ENCODE measurements around the gene RNF25. TPM values are rescaled to one million over a fixed set of nuclear protein-coding genes. Genes with fewer than 3 reads are reported as not detected.

The RNF25 gene
- total RNA-seq, 1 experiment from 2014 or later: 32.1 TPM

DNA sequence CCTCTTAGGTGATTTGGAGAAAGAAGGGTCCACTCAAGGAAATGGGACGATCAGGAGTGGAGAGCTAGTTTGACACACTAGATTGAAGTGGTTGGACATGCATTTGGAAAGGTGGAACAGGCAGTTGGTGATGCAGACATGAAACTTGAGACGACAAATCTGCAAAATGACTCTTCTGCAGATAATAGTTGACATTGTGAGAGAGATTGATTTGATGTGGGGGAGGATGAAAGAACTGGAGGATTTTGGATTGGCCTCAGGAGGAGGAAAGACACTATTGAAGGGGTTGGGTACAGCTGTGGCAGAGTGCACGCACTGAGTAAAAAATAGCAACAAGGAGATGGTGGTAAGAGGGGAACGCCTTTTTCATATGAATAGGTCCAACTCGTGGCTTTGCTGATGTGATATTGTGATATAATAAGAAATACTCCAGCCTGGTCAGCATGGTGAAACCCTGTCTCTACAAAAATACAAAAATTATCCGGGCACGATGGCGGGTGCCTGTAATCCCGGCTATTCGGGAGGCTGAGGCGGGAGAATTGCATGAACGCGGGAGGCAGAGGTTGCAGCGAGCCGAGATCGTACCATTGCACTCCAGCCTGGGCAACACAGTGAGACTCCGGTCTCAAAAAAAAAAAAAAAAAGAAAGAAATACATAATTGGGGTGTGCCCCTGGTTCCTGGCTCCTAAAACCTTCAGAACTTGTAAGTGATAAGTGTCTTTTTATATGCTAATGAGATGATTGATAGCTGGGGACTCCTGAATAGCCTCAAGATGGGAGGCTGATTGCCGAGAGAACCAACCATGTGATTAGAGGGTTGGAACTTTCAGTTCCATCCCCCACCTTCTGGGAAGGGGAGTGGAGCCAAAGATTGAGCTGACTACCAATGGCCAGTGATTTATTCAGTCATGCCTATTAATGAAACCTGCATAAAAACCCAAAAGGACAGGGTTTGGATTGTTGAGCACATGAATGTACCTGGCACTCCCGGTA is 48.5 kb upstream of the RNF25 start:
- Histone ChIP-seq H3K36me3 (ENCODE audit: control insufficient read depth, insufficient read depth, low read length) (no peaks in the 10 kb centered on the region), H3K9me3 (no peaks in the 10 kb centered on the region), H3K4me1 (no peaks in the 10 kb centered on the region; the same call in 1 of the 2 replicates), H3K4me3 (ENCODE audit: low read depth, low read length) (no peak overlapping the region), H3K27me3 (replicated peaks; ENCODE audit: control insufficient read depth, insufficient read depth, low read length) (no peaks in the 10 kb centered on the region)
- CTCF ChIA-PET: interaction anchor here (1.2 kb wide), 1 partner anchor 127 kb away, joined by 3 read pairs; no protein-coding TSS in a partner anchor
- Mint-ChIP-seq H3K4me1 (ENCODE audit: low read depth, unreplicated experiment) (peaks cover 6% of the 10 kb centered on the region), H3K36me3 (ENCODE audit: insufficient read depth, unreplicated experiment) (peaks cover 18% of the 10 kb centered on the region), H3K27me3 (ENCODE audit: insufficient read depth, unreplicated experiment) (no peaks in the 10 kb centered on the region), H3K9me3 (ENCODE audit: unreplicated experiment) (no peaks in the 10 kb centered on the region), H3K4me3 (ENCODE audit: unreplicated experiment) (no peak overlapping the region), H3K27ac (ENCODE audit: unreplicated experiment) (no peak overlapping the region)
- POLR2A ChIA-PET: no interaction called here
- intact Hi-C loops (cut with micrococcal nuclease; ENCODE audit: unreplicated experiment): no loop called here
- no peak for DNase-seq
- TF ChIP-seq, protein P1, sequence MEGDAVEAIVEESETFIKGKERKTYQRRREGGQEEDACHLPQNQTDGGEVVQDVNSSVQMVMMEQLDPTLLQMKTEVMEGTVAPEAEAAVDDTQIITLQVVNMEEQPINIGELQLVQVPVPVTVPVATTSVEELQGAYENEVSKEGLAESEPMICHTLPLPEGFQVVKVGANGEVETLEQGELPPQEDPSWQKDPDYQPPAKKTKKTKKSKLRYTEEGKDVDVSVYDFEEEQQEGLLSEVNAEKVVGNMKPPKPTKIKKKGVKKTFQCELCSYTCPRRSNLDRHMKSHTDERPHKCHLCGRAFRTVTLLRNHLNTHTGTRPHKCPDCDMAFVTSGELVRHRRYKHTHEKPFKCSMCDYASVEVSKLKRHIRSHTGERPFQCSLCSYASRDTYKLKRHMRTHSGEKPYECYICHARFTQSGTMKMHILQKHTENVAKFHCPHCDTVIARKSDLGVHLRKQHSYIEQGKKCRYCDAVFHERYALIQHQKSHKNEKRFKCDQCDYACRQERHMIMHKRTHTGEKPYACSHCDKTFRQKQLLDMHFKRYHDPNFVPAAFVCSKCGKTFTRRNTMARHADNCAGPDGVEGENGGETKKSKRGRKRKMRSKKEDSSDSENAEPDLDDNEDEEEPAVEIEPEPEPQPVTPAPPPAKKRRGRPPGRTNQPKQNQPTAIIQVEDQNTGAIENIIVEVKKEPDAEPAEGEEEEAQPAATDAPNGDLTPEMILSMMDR (IDR thresholded peaks at IDR 0.05; ENCODE audit: insufficient read depth in 1 of 2, low read depth in 1 of 2, low read length in 1 of 2, severe bottlenecking in 1 of 2, unreplicated experiment in 1 of 2): no peak
- no TSS peak for BruUV-seq (replicated peaks)

GRCh38 chr2:218719457-218719856 is 47.7 kb upstream of the RNF25 start:
- H3K9me3 Mint-ChIP-seq (ENCODE audit: unreplicated experiment): no peaks in the 10 kb centered on the region
- peaks cover 6% of the 10 kb centered on the region for H3K4me1 Mint-ChIP-seq (ENCODE audit: low read depth, unreplicated experiment)
- intact Hi-C loops (cut with micrococcal nuclease; ENCODE audit: unreplicated experiment): loop anchor here (10.0 kb wide), 1 partner anchor 245 kb away; no protein-coding TSS in a partner anchor
- no peak overlapping the region for H3K27ac Mint-ChIP-seq (ENCODE audit: unreplicated experiment)
- no peak for DNase-seq
- H3K27me3 Mint-ChIP-seq (ENCODE audit: insufficient read depth, unreplicated experiment): no peaks in the 10 kb centered on the region
- no peak overlapping the region for H3K4me3 ChIP-seq (ENCODE audit: low read depth, low read length)
- H3K36me3 Mint-ChIP-seq (ENCODE audit: insufficient read depth, unreplicated experiment): peaks cover 14% of the 10 kb centered on the region
- no TSS peak for BruUV-seq (replicated peaks)
- TF ChIP-seq, protein P1 (IDR thresholded peaks at IDR 0.05; ENCODE audit: insufficient read depth in 1 of 2, low read depth in 1 of 2, low read length in 1 of 2, severe bottlenecking in 1 of 2, unreplicated experiment in 1 of 2): no peak
- H3K36me3 ChIP-seq (ENCODE audit: control insufficient read depth, insufficient read depth, low read length): no peaks in the 10 kb centered on the region
- H3K4me1 ChIP-seq: no peaks in the 10 kb centered on the region; the same call in 1 of the 2 replicates
- no peaks in the 10 kb centered on the region for H3K9me3 ChIP-seq
- POLR2A ChIA-PET: no interaction called here
- H3K27me3 ChIP-seq (replicated peaks; ENCODE audit: control insufficient read depth, insufficient read depth, low read length): no peaks in the 10 kb centered on the region
- H3K4me3 Mint-ChIP-seq (ENCODE audit: unreplicated experiment): no peak overlapping the region
- CTCF ChIA-PET: interaction anchor here (1.0 kb wide), 1 partner anchor 9 kb away, joined by 3 read pairs; the partner anchor contains the start of gene TTLL4

GRCh38 chr2:218718058-218718457 is 46.3 kb upstream of the RNF25 start:
- TF ChIP-seq, protein P1 (IDR thresholded peaks at IDR 0.05; ENCODE audit: insufficient read depth in 1 of 2, low read depth in 1 of 2, low read length in 1 of 2, severe bottlenecking in 1 of 2, unreplicated experiment in 1 of 2): no peak
- no peaks in the 10 kb centered on the region; the same call in 1 of the 2 replicates for H3K4me1 ChIP-seq
- Mint-ChIP-seq H3K9me3 (ENCODE audit: unreplicated experiment) (no peaks in the 10 kb centered on the region), H3K4me1 (ENCODE audit: low read depth, unreplicated experiment) (peaks cover 13% of the 10 kb centered on the region), H3K4me3 (ENCODE audit: unreplicated experiment) (no peak overlapping the region), H3K27ac (ENCODE audit: unreplicated experiment) (no peak overlapping the region), H3K27me3 (ENCODE audit: insufficient read depth, unreplicated experiment) (no peaks in the 10 kb centered on the region), H3K36me3 (ENCODE audit: insufficient read depth, unreplicated experiment) (peaks cover 14% of the 10 kb centered on the region)
- H3K9me3 ChIP-seq: no peaks in the 10 kb centered on the region
- no peak overlapping the region for H3K4me3 ChIP-seq (ENCODE audit: low read depth, low read length)
- DNase-seq: no peak
- H3K27me3 ChIP-seq (replicated peaks; ENCODE audit: control insufficient read depth, insufficient read depth, low read length): no peaks in the 10 kb centered on the region
- POLR2A ChIA-PET: interaction anchor here (0.7 kb wide), 1 partner anchor 949 kb away, joined by 7 read pairs; no protein-coding TSS in a partner anchor
- intact Hi-C loops (cut with micrococcal nuclease; ENCODE audit: unreplicated experiment): loop anchor here (10.0 kb wide), 1 partner anchor 247 kb away; no protein-coding TSS in a partner anchor
- H3K36me3 ChIP-seq (ENCODE audit: control insufficient read depth, insufficient read depth, low read length): no peaks in the 10 kb centered on the region; the same call in 1 of the 2 replicates
- CTCF ChIA-PET: interaction anchor here (1.5 kb wide), 1 partner anchor 31 kb away, joined by 3 read pairs; no protein-coding TSS in a partner anchor
- no TSS peak for BruUV-seq (replicated peaks)

All from Caco-2 (cell line).